ENCODE results near the gene ANK3. TPM values are rescaled to one million over a fixed set of nuclear protein-coding genes. Genes with fewer than 3 reads are reported as not detected.

Gene ANK3
- total RNA-seq, 1 experiment from 2014 or later, result 15.3 TPM

- ChIA-PET CTCF (no interaction called here), POLR2A (no interaction called here), RAD21 (ENCODE audit: low non-redundant PET in 1 of 2, low total read pairs in 2 of 2, uncharacterized antibody in 2 of 2, unreplicated experiment in 2 of 2) (no interaction called here)
- peaks cover 3 to 10% of the 10 kb centered on the region in 2 experiments; a peak in 2 of 4 replicates for H3K4me1 ChIP-seq (ENCODE audit: control insufficient read depth in 1 of 2, insufficient read depth in 2 of 2, low read length in 2 of 2)
- no peak overlapping the region for H3K27ac ChIP-seq (ENCODE audit: low read depth, low read length)
- no peaks in the 10 kb centered on the region for H3K27me3 ChIP-seq (ENCODE audit: insufficient read depth, low read length)
- H3K9ac ChIP-seq (ENCODE audit: low read length), result no peak overlapping the region
- no peak overlapping the region for H2AFZ ChIP-seq (ENCODE audit: low read depth, low read length, poor library complexity, severe bottlenecking)
- BruUV-seq (replicated peaks), result no TSS peak
- no peak overlapping the region for H3K4me3 ChIP-seq (replicated peaks in 1 of 2; ENCODE audit: low read depth in 1 of 2, low read length in 2 of 2)
- no peaks in the 10 kb centered on the region for H3K9me3 ChIP-seq (ENCODE audit: control insufficient read depth in 1 of 2, insufficient read depth in 1 of 2, low read depth in 1 of 2, low read length in 2 of 2)
- H3K9me2 ChIP-seq (ENCODE audit: insufficient read depth), result no peaks in the 10 kb centered on the region
- ATAC-seq (no peak), DNase-seq (ENCODE audit: low read depth, low spot score) (no peak)
- no peaks in the 10 kb centered on the region for H4K20me1 ChIP-seq (ENCODE audit: insufficient read depth)
- intact Hi-C loops (cut with micrococcal nuclease), result no loop called here
- no peak for TF ChIP-seq CEBPB (IDR thresholded peaks at IDR 0.05; ENCODE audit: low read depth)
- TF ChIP-seq, protein P1, sequence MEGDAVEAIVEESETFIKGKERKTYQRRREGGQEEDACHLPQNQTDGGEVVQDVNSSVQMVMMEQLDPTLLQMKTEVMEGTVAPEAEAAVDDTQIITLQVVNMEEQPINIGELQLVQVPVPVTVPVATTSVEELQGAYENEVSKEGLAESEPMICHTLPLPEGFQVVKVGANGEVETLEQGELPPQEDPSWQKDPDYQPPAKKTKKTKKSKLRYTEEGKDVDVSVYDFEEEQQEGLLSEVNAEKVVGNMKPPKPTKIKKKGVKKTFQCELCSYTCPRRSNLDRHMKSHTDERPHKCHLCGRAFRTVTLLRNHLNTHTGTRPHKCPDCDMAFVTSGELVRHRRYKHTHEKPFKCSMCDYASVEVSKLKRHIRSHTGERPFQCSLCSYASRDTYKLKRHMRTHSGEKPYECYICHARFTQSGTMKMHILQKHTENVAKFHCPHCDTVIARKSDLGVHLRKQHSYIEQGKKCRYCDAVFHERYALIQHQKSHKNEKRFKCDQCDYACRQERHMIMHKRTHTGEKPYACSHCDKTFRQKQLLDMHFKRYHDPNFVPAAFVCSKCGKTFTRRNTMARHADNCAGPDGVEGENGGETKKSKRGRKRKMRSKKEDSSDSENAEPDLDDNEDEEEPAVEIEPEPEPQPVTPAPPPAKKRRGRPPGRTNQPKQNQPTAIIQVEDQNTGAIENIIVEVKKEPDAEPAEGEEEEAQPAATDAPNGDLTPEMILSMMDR (IDR thresholded peaks at IDR 0.05 in 2 of 3, conservative IDR thresholded peaks at IDR 0.05 in 1 of 3; ENCODE audit: borderline replicate concordance in 1 of 3, insufficient read depth in 1 of 3, low read depth in 2 of 3, low read length in 2 of 3), result no peak
- TF ChIP-seq EZH2phosphoT487 (IDR thresholded peaks at IDR 0.05; ENCODE audit: borderline replicate concordance), result no peak
- TF ChIP-seq SRF (IDR thresholded peaks at IDR 0.05; ENCODE audit: low read depth), result no peak
- no peak for TF ChIP-seq TCF7L2 (IDR thresholded peaks at IDR 0.05; ENCODE audit: borderline replicate concordance, extremely low read depth, insufficient read depth, insufficient read length)
- TF ChIP-seq, protein P2, sequence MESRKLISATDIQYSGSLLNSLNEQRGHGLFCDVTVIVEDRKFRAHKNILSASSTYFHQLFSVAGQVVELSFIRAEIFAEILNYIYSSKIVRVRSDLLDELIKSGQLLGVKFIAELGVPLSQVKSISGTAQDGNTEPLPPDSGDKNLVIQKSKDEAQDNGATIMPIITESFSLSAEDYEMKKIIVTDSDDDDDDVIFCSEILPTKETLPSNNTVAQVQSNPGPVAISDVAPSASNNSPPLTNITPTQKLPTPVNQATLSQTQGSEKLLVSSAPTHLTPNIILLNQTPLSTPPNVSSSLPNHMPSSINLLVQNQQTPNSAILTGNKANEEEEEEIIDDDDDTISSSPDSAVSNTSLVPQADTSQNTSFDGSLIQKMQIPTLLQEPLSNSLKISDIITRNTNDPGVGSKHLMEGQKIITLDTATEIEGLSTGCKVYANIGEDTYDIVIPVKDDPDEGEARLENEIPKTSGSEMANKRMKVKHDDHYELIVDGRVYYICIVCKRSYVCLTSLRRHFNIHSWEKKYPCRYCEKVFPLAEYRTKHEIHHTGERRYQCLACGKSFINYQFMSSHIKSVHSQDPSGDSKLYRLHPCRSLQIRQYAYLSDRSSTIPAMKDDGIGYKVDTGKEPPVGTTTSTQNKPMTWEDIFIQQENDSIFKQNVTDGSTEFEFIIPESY (IDR thresholded peaks at IDR 0.05; ENCODE audit: extremely low read depth, insufficient replicate concordance, low read length), result no peak
- no peak for TF ChIP-seq POLR2A (IDR thresholded peaks at IDR 0.05; ENCODE audit: borderline replicate concordance, extremely low read depth, insufficient read depth, insufficient read length)
- no peak for TF ChIP-seq POLR2AphosphoS5 (IDR thresholded peaks at IDR 0.05; ENCODE audit: low read depth, low read length)
- TF ChIP-seq ZNF274 (IDR thresholded peaks at IDR 0.05; ENCODE audit: low read depth, low read length), result no peak
- TF ChIP-seq ZFX (IDR thresholded peaks at IDR 0.05), result no peak
- TF ChIP-seq, protein P3, sequence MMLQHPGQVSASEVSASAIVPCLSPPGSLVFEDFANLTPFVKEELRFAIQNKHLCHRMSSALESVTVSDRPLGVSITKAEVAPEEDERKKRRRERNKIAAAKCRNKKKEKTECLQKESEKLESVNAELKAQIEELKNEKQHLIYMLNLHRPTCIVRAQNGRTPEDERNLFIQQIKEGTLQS (IDR thresholded peaks at IDR 0.05), result no peak
- no peak for TF ChIP-seq SP1 (IDR thresholded peaks at IDR 0.05; ENCODE audit: low read depth)
- TF ChIP-seq FOSL1 (IDR thresholded peaks at IDR 0.05; ENCODE audit: low read depth), result no peak
- no peak for TF ChIP-seq CBX3 (IDR thresholded peaks at IDR 0.05; ENCODE audit: low read depth)
- H3K36me3 ChIP-seq (ENCODE audit: control insufficient read depth in 1 of 2, insufficient read depth in 2 of 2, low read length in 2 of 2), result no peaks in the 10 kb centered on the region
- no peaks in the 10 kb centered on the region for H3K79me2 ChIP-seq (ENCODE audit: insufficient read depth, low read length)
- no peak overlapping the region for H3K4me2 ChIP-seq (ENCODE audit: low read length)
Observed at GRCh38 chr10:60169111-60169510, 220.6 kb downstream of the ANK3 start.
